ENCODE measurements around the gene RIN3.

Gene RIN3

GRCh38 chr14:92559486-92559885, 45.9 kb downstream of the RIN3 start:
- peaks cover 94% of the 10 kb centered on the region for H3K4me1 Mint-ChIP-seq (ENCODE audit: low read depth)
- H3K27ac Mint-ChIP-seq: no peak overlapping the region
- H3K9me3 Mint-ChIP-seq: no peaks in the 10 kb centered on the region
- H3K4me3 Mint-ChIP-seq: no peak overlapping the region
- H3K36me3 Mint-ChIP-seq (ENCODE audit: low read depth): peaks cover 74% of the 10 kb centered on the region
- H3K27me3 Mint-ChIP-seq: no peaks in the 10 kb centered on the region

DNA sequence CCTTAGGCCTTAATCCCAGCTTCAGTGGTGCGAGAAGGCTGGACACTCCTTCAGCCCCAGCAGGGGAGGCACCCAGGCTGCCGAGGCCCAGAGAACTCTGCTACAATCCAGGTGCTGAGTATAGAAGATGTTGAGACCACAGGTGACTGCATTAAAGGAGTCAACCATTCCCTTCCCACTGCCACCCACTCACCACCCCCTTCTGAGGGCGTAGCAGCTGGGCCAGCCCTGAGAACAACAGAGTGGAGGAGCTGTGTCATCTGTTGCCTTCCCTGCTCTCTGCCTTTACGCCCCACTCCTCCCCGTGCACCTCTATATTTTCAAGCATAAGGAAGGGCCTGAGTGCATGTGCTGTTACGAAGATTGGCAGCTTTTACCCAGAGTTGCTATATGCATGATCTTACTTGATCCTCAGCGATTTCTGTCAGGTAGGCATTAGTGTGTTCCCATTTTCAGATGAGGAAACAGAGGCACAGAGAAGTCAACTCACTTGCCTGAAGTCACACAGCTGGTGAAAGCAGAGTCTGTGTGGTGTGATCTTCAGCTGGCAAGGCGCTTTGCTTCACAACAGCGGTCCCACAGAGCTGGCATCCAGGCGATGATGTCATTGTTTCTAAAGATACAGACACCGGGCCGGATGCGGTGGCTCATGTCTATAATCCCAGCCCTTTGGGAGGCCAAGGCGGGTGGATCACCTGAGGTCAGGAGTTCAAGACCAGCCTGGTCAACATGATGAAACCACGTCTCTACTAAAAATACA, 46.7 kb downstream of the RIN3 start:
- Mint-ChIP-seq H3K27ac (peak overlapping the region; percentile 79), H3K4me3 (no peak overlapping the region), H3K27me3 (no peaks in the 10 kb centered on the region), H3K36me3 (ENCODE audit: low read depth) (peaks cover 77% of the 10 kb centered on the region), H3K9me3 (no peaks in the 10 kb centered on the region), H3K4me1 (ENCODE audit: low read depth) (peaks cover 95% of the 10 kb centered on the region)

DNA sequence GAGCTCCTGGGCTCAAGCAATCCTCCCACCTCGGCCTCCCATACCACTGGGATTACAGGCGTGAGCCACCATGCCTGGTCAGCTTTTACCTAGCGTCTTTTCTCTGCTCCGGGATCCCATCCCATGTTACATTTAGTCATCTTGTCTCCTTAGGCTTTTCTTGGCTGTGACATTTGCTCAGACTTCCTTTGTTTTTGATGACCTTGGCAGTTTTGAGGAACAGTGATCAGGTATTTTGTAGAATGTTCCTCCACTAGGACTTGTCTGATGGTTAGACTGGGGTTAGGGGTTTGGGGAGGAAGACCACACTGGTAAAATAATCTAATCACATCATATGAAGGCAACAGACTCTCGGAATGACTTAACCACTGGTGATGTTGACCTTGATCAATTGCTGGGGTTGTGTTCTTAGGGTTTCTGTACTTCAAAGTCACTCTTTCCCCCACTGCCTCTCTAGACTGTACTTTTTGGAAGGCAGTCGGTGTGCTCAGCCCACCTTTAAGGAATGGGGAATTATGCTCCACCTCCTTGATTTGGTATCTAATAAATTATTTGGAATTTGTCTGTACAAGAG, 48.4 kb downstream of the RIN3 start:
- H3K36me3 Mint-ChIP-seq (ENCODE audit: low read depth): peaks cover 78% of the 10 kb centered on the region
- H3K9me3 Mint-ChIP-seq: peaks cover under 1% of the 10 kb centered on the region
- peaks cover 78% of the 10 kb centered on the region for H3K4me1 Mint-ChIP-seq (ENCODE audit: low read depth)
- H3K27ac Mint-ChIP-seq: peak overlapping the region; percentile 80
- H3K4me3 Mint-ChIP-seq: no peak overlapping the region
- H3K27me3 Mint-ChIP-seq: no peaks in the 10 kb centered on the region

DNA sequence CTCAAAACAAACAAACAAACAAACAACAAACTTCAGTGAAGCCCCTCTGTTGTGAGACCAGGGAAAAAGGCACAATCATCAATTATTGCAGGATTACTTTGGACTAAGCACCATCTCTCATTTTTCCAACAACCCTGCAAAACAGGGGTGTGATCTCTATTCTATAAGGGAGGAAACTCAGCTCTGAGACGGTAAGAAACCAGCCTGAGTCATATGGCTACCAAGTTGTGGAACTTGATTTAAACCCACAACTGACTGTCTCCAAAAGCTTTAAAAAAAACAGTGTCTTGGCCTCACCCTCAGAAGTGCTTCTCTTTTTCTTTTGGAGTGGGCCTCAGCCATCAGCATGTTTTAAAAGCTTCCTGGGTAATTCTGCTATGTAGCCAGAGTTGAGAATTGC, 49.8 kb downstream of the RIN3 start:
- Mint-ChIP-seq H3K9me3 (peaks cover 10% of the 10 kb centered on the region), H3K27me3 (no peaks in the 10 kb centered on the region), H3K36me3 (ENCODE audit: low read depth) (peaks cover 77% of the 10 kb centered on the region), H3K4me3 (peak overlapping the region; percentile 43), H3K27ac (peak overlapping the region; percentile 80), H3K4me1 (ENCODE audit: low read depth) (peaks cover 71% of the 10 kb centered on the region)

DNA sequence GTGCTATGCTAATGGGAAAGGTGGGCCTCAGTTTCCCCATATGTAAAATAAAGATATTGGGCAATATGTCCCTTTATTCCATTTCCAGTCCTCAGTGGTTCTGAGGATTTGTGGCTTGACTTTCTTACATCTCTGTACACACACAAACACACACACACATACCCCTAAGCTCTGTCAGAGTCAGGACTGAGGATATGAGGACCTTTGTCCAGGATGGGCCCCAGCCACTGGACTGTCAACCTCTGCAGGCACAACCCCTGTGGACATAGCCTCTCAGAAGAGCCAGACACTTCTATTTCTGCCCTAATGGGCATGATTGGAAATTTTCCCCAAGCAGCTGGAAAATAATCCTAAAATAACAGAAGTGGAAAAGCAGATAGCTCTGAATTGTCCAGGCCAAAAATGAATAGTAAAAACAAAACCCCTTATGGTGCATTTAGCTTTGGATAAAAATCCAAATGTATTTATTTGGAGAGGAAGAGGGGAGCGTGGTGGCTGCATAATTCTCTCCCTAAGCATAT, 50.2 kb downstream of the RIN3 start:
- peak overlapping the region; percentile 43 for H3K4me3 Mint-ChIP-seq
- peaks cover 72% of the 10 kb centered on the region for H3K4me1 Mint-ChIP-seq (ENCODE audit: low read depth)
- peaks cover 77% of the 10 kb centered on the region for H3K36me3 Mint-ChIP-seq (ENCODE audit: low read depth)
- peaks cover 10% of the 10 kb centered on the region for H3K9me3 Mint-ChIP-seq
- H3K27ac Mint-ChIP-seq: peak overlapping the region; percentile 80
- no peaks in the 10 kb centered on the region for H3K27me3 Mint-ChIP-seq

- peaks cover 73% of the 10 kb centered on the region for H3K36me3 Mint-ChIP-seq (ENCODE audit: low read depth)
- no peaks in the 10 kb centered on the region for H3K27me3 Mint-ChIP-seq
- peak overlapping the region; percentile 21 for H3K27ac Mint-ChIP-seq
- H3K4me1 Mint-ChIP-seq (ENCODE audit: low read depth): peaks cover 72% of the 10 kb centered on the region
- peaks cover 10% of the 10 kb centered on the region for H3K9me3 Mint-ChIP-seq
- no peak overlapping the region for H3K4me3 Mint-ChIP-seq
Observed at GRCh38 chr14:92564344-92565039, 50.9 kb downstream of the RIN3 start.

GRCh38 chr14:92565040-92565717, 51.6 kb downstream of the RIN3 start:
- H3K9me3 Mint-ChIP-seq: peaks cover 10% of the 10 kb centered on the region
- no peak overlapping the region for H3K4me3 Mint-ChIP-seq
- H3K36me3 Mint-ChIP-seq (ENCODE audit: low read depth): peaks cover 73% of the 10 kb centered on the region
- no peaks in the 10 kb centered on the region for H3K27me3 Mint-ChIP-seq
- peaks cover 72% of the 10 kb centered on the region for H3K4me1 Mint-ChIP-seq (ENCODE audit: low read depth)
- no peak overlapping the region for H3K27ac Mint-ChIP-seq

GRCh38 chr14:92565718-92566115, 52.1 kb downstream of the RIN3 start:
- Mint-ChIP-seq H3K4me3 (no peak overlapping the region), H3K27me3 (no peaks in the 10 kb centered on the region), H3K9me3 (peaks cover 10% of the 10 kb centered on the region), H3K4me1 (ENCODE audit: low read depth) (peaks cover 72% of the 10 kb centered on the region), H3K27ac (no peak overlapping the region), H3K36me3 (ENCODE audit: low read depth) (peaks cover 73% of the 10 kb centered on the region)

GRCh38 chr14:92567173-92567725, 53.7 kb downstream of the RIN3 start:
- no peak overlapping the region for H3K4me3 Mint-ChIP-seq
- peaks cover 10% of the 10 kb centered on the region for H3K9me3 Mint-ChIP-seq
- peaks cover 70% of the 10 kb centered on the region for H3K36me3 Mint-ChIP-seq (ENCODE audit: low read depth)
- H3K27ac Mint-ChIP-seq: no peak overlapping the region
- H3K27me3 Mint-ChIP-seq: no peaks in the 10 kb centered on the region
- H3K4me1 Mint-ChIP-seq (ENCODE audit: low read depth): peaks cover 73% of the 10 kb centered on the region

GRCh38 chr14:92568621-92569479, 55.3 kb downstream of the RIN3 start:
- peaks cover 66% of the 10 kb centered on the region for H3K36me3 Mint-ChIP-seq (ENCODE audit: low read depth)
- peaks cover 70% of the 10 kb centered on the region for H3K4me1 Mint-ChIP-seq (ENCODE audit: low read depth)
- peaks cover 10% of the 10 kb centered on the region for H3K9me3 Mint-ChIP-seq
- H3K4me3 Mint-ChIP-seq: peak overlapping the region; percentile 42
- H3K27ac Mint-ChIP-seq: peak overlapping the region; percentile 91
- no peaks in the 10 kb centered on the region for H3K27me3 Mint-ChIP-seq

DNA sequence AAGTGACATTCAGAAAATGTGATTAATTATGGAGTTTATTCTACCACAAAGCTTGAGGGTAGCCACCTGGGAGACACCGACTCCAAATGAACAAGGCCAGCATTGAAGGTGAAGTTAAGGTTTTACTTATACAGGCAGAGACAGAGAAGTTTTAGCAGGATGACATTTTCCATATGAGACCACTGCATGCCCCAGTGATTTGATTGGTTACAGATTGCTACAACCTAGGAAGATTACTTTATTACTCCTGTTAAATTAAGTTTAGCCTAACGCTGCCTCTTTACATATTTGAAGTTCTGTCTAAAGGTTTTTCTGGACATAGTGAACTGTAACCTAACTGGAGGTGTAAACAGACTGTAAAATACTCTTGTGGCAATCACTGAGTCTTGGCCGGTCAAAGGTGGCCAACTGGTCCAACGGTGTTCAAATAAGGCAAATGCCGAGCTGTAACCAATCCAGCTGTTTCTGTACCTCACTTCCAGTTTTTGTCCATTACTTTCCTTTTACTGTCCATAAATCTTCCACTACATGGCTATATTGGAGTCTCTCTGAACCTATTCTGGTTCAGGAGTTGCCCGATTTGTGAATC, 57.2 kb downstream of the RIN3 start:
- Mint-ChIP-seq H3K27ac (peak overlapping the region; percentile 63), H3K4me3 (no peak overlapping the region), H3K4me1 (ENCODE audit: low read depth) (peaks cover 71% of the 10 kb centered on the region), H3K9me3 (peaks cover 10% of the 10 kb centered on the region), H3K27me3 (no peaks in the 10 kb centered on the region), H3K36me3 (ENCODE audit: low read depth) (peaks cover 54% of the 10 kb centered on the region)

DNA sequence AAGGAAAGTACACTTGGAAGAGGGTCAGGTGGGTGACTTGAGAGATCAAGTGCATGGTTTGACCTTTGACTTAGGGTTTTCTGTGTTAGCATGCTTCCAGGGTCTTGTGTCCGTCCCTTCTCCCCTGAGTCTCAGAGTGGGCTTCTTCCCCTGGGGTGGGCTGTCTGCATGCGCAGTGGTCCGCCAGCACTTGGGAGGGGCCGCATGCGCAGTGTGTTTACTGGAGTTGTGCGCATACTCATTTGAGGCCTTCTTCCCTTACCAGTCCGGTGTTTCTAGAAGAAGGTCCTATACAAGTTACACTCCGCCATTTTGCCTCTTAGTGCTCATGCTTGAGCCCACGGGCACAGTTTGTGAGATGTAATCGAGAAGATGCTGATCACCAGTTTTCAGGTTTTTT, 58.5 kb downstream of the RIN3 start:
- H3K4me1 Mint-ChIP-seq (ENCODE audit: low read depth): peaks cover 84% of the 10 kb centered on the region
- peaks cover 47% of the 10 kb centered on the region for H3K36me3 Mint-ChIP-seq (ENCODE audit: low read depth)

GRCh38 chr14:92573761-92574498, 60.3 kb downstream of the RIN3 start:
- no peak overlapping the region for H3K4me3 Mint-ChIP-seq
- peak overlapping the region; percentile 38 for H3K27ac Mint-ChIP-seq
- H3K4me1 Mint-ChIP-seq (ENCODE audit: low read depth): peaks cover 90% of the 10 kb centered on the region

More for the DNA sequence above, 58.5 kb downstream of the RIN3 start:
- no peaks in the 10 kb centered on the region for H3K27me3 Mint-ChIP-seq
- H3K9me3 Mint-ChIP-seq: peaks cover 9% of the 10 kb centered on the region
- H3K4me3 Mint-ChIP-seq: no peak overlapping the region
- no peak overlapping the region for H3K27ac Mint-ChIP-seq

More at GRCh38 chr14:92573761-92574498, 60.3 kb downstream of the RIN3 start:
- H3K9me3 Mint-ChIP-seq: no peaks in the 10 kb centered on the region
- H3K27me3 Mint-ChIP-seq: no peaks in the 10 kb centered on the region
- peaks cover 49% of the 10 kb centered on the region for H3K36me3 Mint-ChIP-seq (ENCODE audit: low read depth)
